ENCODE data around the gene SETD1B.
"Not testable (repeated sequence)": the region's sequence is repeated elsewhere in the genome, so short reads cannot be mapped to it uniquely, and the experiment has no call there.

The SETD1B gene

DNA sequence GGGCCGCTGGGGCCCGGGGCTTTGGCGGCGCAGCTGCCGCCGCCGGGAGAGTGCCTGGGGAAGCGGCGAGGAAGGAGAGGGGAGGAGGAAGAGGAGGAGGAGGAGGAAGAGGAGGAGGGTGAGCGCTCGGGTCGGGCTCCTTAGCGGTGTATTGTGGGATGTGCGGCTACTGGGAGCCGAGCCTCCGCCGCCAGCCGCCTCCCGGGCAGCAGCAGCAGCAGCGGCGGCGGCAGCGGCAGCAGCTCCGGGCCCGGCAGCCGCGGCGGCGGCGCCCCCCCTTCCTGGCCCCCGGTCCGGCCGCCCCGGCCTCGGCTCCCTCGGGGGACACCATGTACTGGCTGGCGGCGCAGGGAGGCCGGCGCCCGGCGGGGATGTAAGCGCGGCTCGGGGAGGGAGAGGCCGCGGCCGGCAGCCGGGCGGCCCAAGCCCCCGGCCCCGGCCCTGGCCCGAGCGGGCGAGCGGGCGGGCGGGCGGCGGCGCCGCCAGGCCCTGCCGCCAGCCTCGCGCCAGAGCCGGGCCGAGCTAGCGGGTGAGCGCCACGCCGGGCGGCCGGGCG lies at the start of gene SETD1B:
TSS of gene SETD1B (plus strand) at position 149 of the 556 bp plus-strand sequence. CDS start 729 bp downstream, outside the sequence.
- TF ChIP-seq, protein P1, sequence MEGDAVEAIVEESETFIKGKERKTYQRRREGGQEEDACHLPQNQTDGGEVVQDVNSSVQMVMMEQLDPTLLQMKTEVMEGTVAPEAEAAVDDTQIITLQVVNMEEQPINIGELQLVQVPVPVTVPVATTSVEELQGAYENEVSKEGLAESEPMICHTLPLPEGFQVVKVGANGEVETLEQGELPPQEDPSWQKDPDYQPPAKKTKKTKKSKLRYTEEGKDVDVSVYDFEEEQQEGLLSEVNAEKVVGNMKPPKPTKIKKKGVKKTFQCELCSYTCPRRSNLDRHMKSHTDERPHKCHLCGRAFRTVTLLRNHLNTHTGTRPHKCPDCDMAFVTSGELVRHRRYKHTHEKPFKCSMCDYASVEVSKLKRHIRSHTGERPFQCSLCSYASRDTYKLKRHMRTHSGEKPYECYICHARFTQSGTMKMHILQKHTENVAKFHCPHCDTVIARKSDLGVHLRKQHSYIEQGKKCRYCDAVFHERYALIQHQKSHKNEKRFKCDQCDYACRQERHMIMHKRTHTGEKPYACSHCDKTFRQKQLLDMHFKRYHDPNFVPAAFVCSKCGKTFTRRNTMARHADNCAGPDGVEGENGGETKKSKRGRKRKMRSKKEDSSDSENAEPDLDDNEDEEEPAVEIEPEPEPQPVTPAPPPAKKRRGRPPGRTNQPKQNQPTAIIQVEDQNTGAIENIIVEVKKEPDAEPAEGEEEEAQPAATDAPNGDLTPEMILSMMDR (IDR thresholded peaks at IDR 0.05; ENCODE audit: low read length): no peak
- TF ChIP-seq EZH2 (IDR thresholded peaks at IDR 0.05; ENCODE audit: borderline replicate concordance, low read length): no peak
- H3K36me3 ChIP-seq (ENCODE audit: insufficient read depth, low read length): peaks cover 10% of the 10 kb centered on the region
- H3K79me2 ChIP-seq (ENCODE audit: insufficient read depth, low read length): 0 out of 2 replicates have a peak, but pooled peaks cover 8% of the 10 kb centered on the region
- peak within 1 kb of the TSS; percentile 87 for H3K4me2 ChIP-seq (ENCODE audit: low read length)
- peaks cover 50% of the 10 kb centered on the region for H3K4me1 ChIP-seq (ENCODE audit: insufficient read depth, low read length, severe bottlenecking)
- peak within 1 kb of the TSS; percentile 86 for H3K9ac ChIP-seq (ENCODE audit: low read length)
- H4K20me1 ChIP-seq (ENCODE audit: insufficient read depth, low read length): no peaks in the 10 kb centered on the region
- peak within 1 kb of the TSS; percentile 79 for H3K4me3 ChIP-seq (ENCODE audit: low read depth, low read length, poor library complexity, severe bottlenecking)
- H3F3A ChIP-seq (ENCODE audit: insufficient read depth, low read length): no peaks in the 10 kb centered on the region
- H3K27me3 ChIP-seq (ENCODE audit: insufficient read depth, low read length): no peaks in the 10 kb centered on the region
- peak within 1 kb of the TSS; percentile 95 for H3K27ac ChIP-seq (ENCODE audit: low read depth, low read length, poor library complexity, severe bottlenecking)
- H2AFZ ChIP-seq (ENCODE audit: low read length): no peak within 1 kb of the TSS
- no peaks in the 10 kb centered on the region for H3K9me2 ChIP-seq (ENCODE audit: low read depth, low read length)
- no peaks in the 10 kb centered on the region for H3K9me3 ChIP-seq (ENCODE audit: low read length)

DNA sequence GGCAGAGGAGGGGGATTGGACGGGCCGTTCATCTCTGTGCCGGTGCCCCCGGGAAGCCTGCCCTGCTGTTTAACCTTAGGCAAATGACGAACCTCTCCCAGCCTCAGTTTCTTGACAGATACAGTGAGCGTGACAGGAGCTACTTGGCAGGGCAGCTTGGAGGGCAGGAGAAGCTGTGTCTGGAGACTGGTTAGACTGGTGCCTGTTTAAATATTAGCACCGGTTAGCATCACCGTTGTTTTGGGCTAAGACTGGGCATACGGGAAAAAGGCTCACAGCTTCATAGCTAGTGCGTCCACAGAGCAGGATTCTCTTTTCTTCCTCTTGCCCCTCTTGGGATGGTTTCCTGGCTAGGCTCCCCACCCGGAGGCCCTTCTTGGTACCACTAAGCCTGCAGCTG lies 49.0 kb upstream of the SETD1B start:
- no peaks in the 10 kb centered on the region for H3F3A ChIP-seq (ENCODE audit: insufficient read depth, low read length)
- peaks cover 12% of the 10 kb centered on the region; the same call in 1 of the 2 replicates for H3K36me3 ChIP-seq (ENCODE audit: insufficient read depth, low read length)
- no peaks in the 10 kb centered on the region for H3K79me2 ChIP-seq (ENCODE audit: insufficient read depth, low read length)
- no peak overlapping the region for H3K4me3 ChIP-seq (ENCODE audit: low read depth, low read length, poor library complexity, severe bottlenecking)
- no peaks in the 10 kb centered on the region for H3K9me2 ChIP-seq (ENCODE audit: low read depth, low read length)
- H3K9me3 ChIP-seq (ENCODE audit: low read length): no peaks in the 10 kb centered on the region
- H4K20me1 ChIP-seq (ENCODE audit: insufficient read depth, low read length): no peaks in the 10 kb centered on the region
- H3K27me3 ChIP-seq (ENCODE audit: insufficient read depth, low read length): no peaks in the 10 kb centered on the region
- H3K4me1 ChIP-seq (ENCODE audit: insufficient read depth, low read length, severe bottlenecking): no peaks in the 10 kb centered on the region
- no peak overlapping the region for H3K9ac ChIP-seq (ENCODE audit: low read length)
- no peak overlapping the region for H2AFZ ChIP-seq (ENCODE audit: low read length)
- no peak overlapping the region for H3K4me2 ChIP-seq (ENCODE audit: low read length)
- TF ChIP-seq, protein P1 (IDR thresholded peaks at IDR 0.05; ENCODE audit: low read length): no peak
- TF ChIP-seq EZH2 (IDR thresholded peaks at IDR 0.05; ENCODE audit: borderline replicate concordance, low read length): no peak
- no peak overlapping the region for H3K27ac ChIP-seq (ENCODE audit: low read depth, low read length, poor library complexity, severe bottlenecking)

DNA sequence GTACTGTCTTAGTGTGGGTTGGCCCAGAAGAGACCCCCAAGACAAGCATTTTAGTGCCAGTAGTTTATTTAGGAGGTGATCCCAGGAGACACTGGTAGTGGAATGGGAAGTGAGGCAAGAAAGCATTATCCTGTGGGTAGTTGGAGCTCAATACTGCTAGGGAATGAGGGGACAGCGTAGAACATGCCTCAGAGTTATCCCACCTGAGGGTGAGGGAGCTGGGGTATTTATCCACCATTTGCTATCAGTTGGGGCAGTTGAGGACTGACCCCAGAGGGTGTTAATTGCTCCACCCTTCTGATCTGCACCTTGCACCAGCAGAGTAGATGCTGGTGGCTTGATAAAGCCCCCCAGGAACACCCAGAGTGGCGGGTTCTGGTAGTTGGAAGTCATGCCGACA lies 48.2 kb upstream of the SETD1B start:
- Histone ChIP-seq H3K27me3 (ENCODE audit: insufficient read depth, low read length) (no peaks in the 10 kb centered on the region), H3K9me3 (ENCODE audit: low read length) (no peaks in the 10 kb centered on the region), H3K9me2 (ENCODE audit: low read depth, low read length) (no peaks in the 10 kb centered on the region), H3K27ac (ENCODE audit: low read depth, low read length, poor library complexity, severe bottlenecking) (no peak overlapping the region), H2AFZ (ENCODE audit: low read length) (no peak overlapping the region), H3K79me2 (ENCODE audit: insufficient read depth, low read length) (no peaks in the 10 kb centered on the region), H3F3A (ENCODE audit: insufficient read depth, low read length) (no peaks in the 10 kb centered on the region), H3K4me3 (ENCODE audit: low read depth, low read length, poor library complexity, severe bottlenecking) (no peak overlapping the region), H4K20me1 (ENCODE audit: insufficient read depth, low read length) (no peaks in the 10 kb centered on the region), H3K9ac (ENCODE audit: low read length) (no peak overlapping the region), H3K4me1 (ENCODE audit: insufficient read depth, low read length, severe bottlenecking) (no peaks in the 10 kb centered on the region), H3K4me2 (ENCODE audit: low read length) (no peak overlapping the region), H3K36me3 (ENCODE audit: insufficient read depth, low read length) (peaks cover 5% of the 10 kb centered on the region; the same call in 1 of the 2 replicates)
- TF ChIP-seq, protein P1 (IDR thresholded peaks at IDR 0.05; ENCODE audit: low read length): no peak
- TF ChIP-seq EZH2 (IDR thresholded peaks at IDR 0.05; ENCODE audit: borderline replicate concordance, low read length): no peak

DNA sequence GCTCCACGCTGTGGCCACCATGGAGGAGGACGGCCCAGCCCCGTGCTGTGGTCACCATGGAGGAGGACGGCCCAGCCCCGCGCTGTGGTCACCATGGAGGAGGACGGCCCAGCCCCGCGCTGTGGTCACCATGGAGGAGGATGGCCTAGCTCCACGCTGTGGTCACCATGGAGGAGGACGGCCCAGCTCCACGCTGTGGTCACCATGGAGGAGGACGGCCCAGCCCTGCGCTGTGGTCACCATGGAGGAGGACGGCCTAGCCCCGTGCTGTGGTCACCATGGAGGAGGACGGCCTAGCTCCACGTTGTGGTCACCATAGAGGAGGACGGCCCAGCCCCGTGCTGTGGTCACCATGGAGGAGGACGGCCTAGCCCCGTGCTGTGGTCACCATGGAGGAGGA lies 45.3 kb upstream of the SETD1B start:
- not testable (repeated sequence) for H3K9me3 ChIP-seq (ENCODE audit: low read length); H3K27me3 ChIP-seq (ENCODE audit: insufficient read depth, low read length); H3F3A ChIP-seq (ENCODE audit: insufficient read depth, low read length); H2AFZ ChIP-seq (ENCODE audit: low read length); H3K27ac ChIP-seq (ENCODE audit: low read depth, low read length, poor library complexity, severe bottlenecking); H3K36me3 ChIP-seq (ENCODE audit: insufficient read depth, low read length); H3K79me2 ChIP-seq (ENCODE audit: insufficient read depth, low read length); H3K9ac ChIP-seq (ENCODE audit: low read length); H3K4me1 ChIP-seq (ENCODE audit: insufficient read depth, low read length, severe bottlenecking); H3K4me3 ChIP-seq (ENCODE audit: low read depth, low read length, poor library complexity, severe bottlenecking); H3K4me2 ChIP-seq (ENCODE audit: low read length); H4K20me1 ChIP-seq (ENCODE audit: insufficient read depth, low read length); H3K9me2 ChIP-seq (ENCODE audit: low read depth, low read length)

Measured in OCI-LY1 (cell line).